Regular cardiac myocyte (primary cell): ENCODE results near the gene LARP6. TPM values are rescaled to one million over a fixed set of nuclear protein-coding genes. Genes with fewer than 3 reads are reported as not detected.

Experiments used
- total RNA-seq: library from RNA; depleted of rRNA; stranded (reverse); fragments of >200 nt; gene quantifications from 2 replicates; pipeline ENCODE4 v1.2.3, GENCODE V29; 2014

LARP6 gene
- 49.0 and 65.0 TPM in 2 replicates for total RNA-seq

DNA sequence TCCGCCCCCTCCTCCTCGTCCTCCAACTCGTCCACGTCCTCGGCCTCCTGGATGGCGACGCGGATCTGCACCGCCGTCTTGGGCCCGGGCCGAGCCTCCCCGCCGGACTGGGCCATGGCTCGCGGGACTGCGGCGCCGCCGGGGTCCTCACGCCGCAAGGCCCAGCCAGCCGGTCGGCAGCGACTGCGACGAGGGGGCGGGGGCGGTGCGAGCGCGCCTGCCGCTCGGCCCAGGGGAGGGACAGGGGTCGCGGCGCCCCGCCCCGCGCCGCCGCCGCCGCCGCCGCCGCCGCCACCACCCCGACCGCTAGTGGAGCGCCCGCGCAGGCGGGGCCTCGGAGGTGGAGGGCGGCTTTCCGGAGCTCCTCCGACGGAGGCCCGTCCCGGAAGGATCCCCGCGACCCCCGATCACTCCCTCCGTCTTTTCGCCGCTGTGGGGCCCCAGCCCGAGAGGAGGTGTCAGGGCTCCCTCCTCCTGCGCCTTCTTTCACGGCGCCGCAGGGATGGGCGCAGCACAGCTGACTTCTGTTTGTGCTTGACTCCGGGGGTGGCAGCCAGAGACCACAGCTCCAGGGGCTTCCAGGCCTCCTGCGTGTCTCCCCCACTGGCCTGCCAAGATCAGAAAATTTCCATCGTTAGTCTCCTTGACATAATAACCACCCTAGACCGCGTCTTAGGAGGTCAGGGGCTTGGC, at the start of gene LARP6:
TSS of gene LARP6 (minus strand) at position 185 of the 693 bp plus-strand sequence. CDS start at position 116, 69 bp downstream.

DNA sequence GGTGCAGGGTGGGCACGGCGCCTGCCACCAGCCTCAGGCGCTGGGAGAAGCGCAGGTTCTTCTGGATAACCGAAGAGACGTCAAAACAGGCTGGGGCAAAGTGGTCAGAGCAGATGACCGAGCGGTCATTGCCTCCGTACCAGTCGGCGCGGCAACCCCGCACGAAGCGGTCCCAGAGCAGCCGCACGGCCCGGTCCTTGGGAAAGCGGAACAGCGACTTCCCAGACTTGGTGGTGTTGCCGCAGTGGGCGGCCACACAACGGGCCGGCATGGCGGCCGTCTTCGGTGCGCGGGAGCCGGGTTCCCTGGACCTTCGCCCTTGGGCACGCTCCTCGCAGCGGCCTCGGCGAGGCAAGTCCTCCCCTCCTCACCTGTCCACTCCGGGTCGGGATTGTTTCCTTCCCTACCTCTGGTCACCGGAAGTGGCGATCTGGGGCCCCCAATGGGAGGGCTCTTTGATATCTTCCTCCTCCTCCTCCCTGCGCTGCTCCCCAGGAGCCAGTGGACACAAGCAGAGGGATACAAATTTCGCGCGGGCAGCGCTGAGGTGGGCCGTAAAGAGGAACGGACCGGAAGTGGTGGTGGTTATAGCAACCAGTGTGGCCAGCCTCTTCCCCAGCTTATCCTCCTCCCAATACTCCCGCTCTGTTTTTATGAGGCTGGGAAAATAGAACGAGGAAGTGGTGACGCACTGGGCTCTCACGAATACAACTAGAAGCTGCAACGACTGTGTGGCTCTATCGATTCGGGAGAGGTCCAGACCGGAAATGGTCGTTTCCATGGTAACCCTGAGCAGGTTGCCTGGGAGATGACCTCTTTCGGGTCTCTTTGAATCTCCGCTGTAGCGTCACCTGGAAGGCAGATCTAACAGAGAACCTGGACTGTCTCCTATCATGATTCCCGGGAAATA, 38.3 kb upstream of the LARP6 start, which contains the start of the genes LRRC49 and THAP10:
TSS of gene LRRC49 (plus strand) at position 825 of the 910 bp plus-strand sequence. CDS start at position 894, 69 bp downstream.
TSS of gene THAP10 (minus strand) at position 432 of the 910 bp plus-strand sequence. CDS start at position 271, 161 bp downstream.

Other genes with a start within 250 kb of the LARP6 start
- gene UACA, start 90.6 kb downstream of the LARP6 start, total RNA-seq, result 229 and 352 TPM in 2 replicates
- gene THAP10, start 38.3 kb upstream of the LARP6 start, total RNA-seq, result 3.4 and 5.2 TPM in 2 replicates
- 12.4 and 13.0 TPM in 2 replicates for gene LRRC49, start 38.7 kb upstream of the LARP6 start, total RNA-seq